A549 (cell line): ENCODE measurements around the gene NPAS2. TPM values are rescaled to one million over a fixed set of nuclear protein-coding genes. Genes with fewer than 3 reads are reported as not detected.

Source experiments
- ATAC-seq, 2 experiments: fragments of 200-7000 bp in 1 of 2; fragments of >200 bp in 1 of 2; cut with Nextera tagmentation in 1 of 2; cut with Tn5 transposase in 1 of 2; 3 replicates each; pipeline versions ENCODE4 v1.8.0 to v1.9.1; 2018 to 2020; ENCODE audit warnings: mild to moderate bottlenecking in 1 of 2, moderate library complexity in 1 of 2
- CTCF ChIA-PET: fragments of 300-600 bp; sonication (Branson Sonifier 250); formaldehyde crosslinking; extraction: SDS; loops from one replicate; lab custom pipeline; 2021; ENCODE audit warnings: antibody characterized with exemption, inconsistent platforms; lab: Yijun Ruan, JAX
- POLR2A ChIA-PET: fragments of 350-600 bp; formaldehyde crosslinking; extraction: SDS; loops from one replicate; lab custom pipeline; 2021; ENCODE audit warnings: antibody characterized with exemption, inconsistent platforms; lab: Yijun Ruan, JAX
- DNase-seq, 2 experiments: peaks; one replicate each; pipeline versions ENCODE4 v3.0.0 to v3.0.0-alpha.2; 2011 to 2016; ENCODE audit warnings: low read depth in 1 of 2, low spot score in 1 of 2
- FAIRE-seq: peaks from 2 replicates; lab custom pipeline; 2011; peaks lifted over from hg19 to GRCh38; lab: Jason Lieb, UNC
- H3K27ac ChIP-seq, 2 experiments: fragments of >200 bp; sonication (Bioruptor Twin); formaldehyde crosslinking; 3 replicates each; pipeline ENCODE4 v1.5.1; 2016 to 2017
- H3K4me1 ChIP-seq: fragments of >200 bp; sonication (Bioruptor Twin); formaldehyde crosslinking; 3 replicates; pipeline ENCODE4 v1.6.1; 2016
- H3K4me2 ChIP-seq: fragments of >200 bp; sonication (Bioruptor Twin); formaldehyde crosslinking; 3 replicates; pipeline ENCODE4 v1.6.1; 2016
- H3K4me3 ChIP-seq: fragments of >200 bp; sonication (Bioruptor Twin); formaldehyde crosslinking; 3 replicates; pipeline ENCODE4 v1.5.1; 2016
- H3K9me3 ChIP-seq: fragments of >200 bp; sonication (Bioruptor Twin); formaldehyde crosslinking; 3 replicates; pipeline ENCODE4 v1.6.1; 2016
- BCL3 ChIP-seq: fragments of >200 bp; sonication (Bioruptor Twin); formaldehyde crosslinking; IDR thresholded peaks from 3 replicates; pipeline ENCODE4 v1.6.1; 2016
- CBX2 ChIP-seq: fragments of 200-600 bp; sonication (generic); IDR thresholded peaks from 2 replicates; pipeline ENCODE4 v1.6.1; 2016; ENCODE audit warnings: low read depth, mild to moderate bottlenecking, borderline replicate concordance
- CBX8 ChIP-seq: fragments of 200-600 bp; sonication (generic); IDR thresholded peaks from 2 replicates; pipeline ENCODE4 v1.6.1; 2016
- CHD4 ChIP-seq: fragments of 200-600 bp; sonication (generic); IDR thresholded peaks from 2 replicates; pipeline ENCODE4 v1.6.1; 2016; ENCODE audit warnings: antibody characterized with exemption, mild to moderate bottlenecking, borderline replicate concordance
- CTCF ChIP-seq: fragments of >200 bp; sonication (Bioruptor Twin); formaldehyde crosslinking; IDR thresholded peaks from 3 replicates; pipeline ENCODE4 v1.5.1; 2016
- EP300 ChIP-seq, 2 experiments: fragments of >200 bp; sonication (Bioruptor Twin); formaldehyde crosslinking; IDR thresholded peaks; 2 replicates in 1 of 2; 3 replicates in 1 of 2; pipeline ENCODE4 v1.6.1; 2016 to 2017
- FOSL2 ChIP-seq, 2 experiments: fragments of 450-650 bp in 1 of 2; fragments of >200 bp in 1 of 2; sonication (Bioruptor Twin) in 1 of 2; formaldehyde crosslinking; IDR thresholded peaks; 2 replicates each; pipeline versions ENCODE4 v1.5.0 to v1.6.1; 2016 to 2020; ENCODE audit warnings: mild to moderate bottlenecking in 1 of 2, moderate library complexity in 1 of 2
- HES2 ChIP-seq: fragments of >200 bp; sonication (Bioruptor Twin); formaldehyde crosslinking; IDR thresholded peaks from 2 replicates; pipeline ENCODE4 v1.6.1; 2016
- HEYL ChIP-seq: fragments of 250-450 bp; sonication (Bioruptor Pico); IDR thresholded peaks from 2 replicates; pipeline ENCODE4 v1.8.0; 2021; ENCODE audit warnings: mild to moderate bottlenecking, moderate library complexity
- HMGXB4 ChIP-seq: fragments of 250-450 bp; sonication (Bioruptor Pico); IDR thresholded peaks from 2 replicates; pipeline ENCODE4 v1.5.0; 2021; ENCODE audit warnings: mild to moderate bottlenecking, moderate library complexity, borderline replicate concordance
- HOXA7 ChIP-seq: fragments of 250-450 bp; sonication (Bioruptor Pico); IDR thresholded peaks from 2 replicates; pipeline ENCODE4 v1.5.0; 2020; ENCODE audit warnings: mild to moderate bottlenecking, moderate library complexity
- HOXB13 ChIP-seq: fragments of 250-450 bp; sonication (Bioruptor Pico); IDR thresholded peaks from 2 replicates; pipeline ENCODE4 v1.5.0; 2020; ENCODE audit warnings: low read depth, mild to moderate bottlenecking, moderate library complexity
- MAFK ChIP-seq: fragments of 450-650 bp; IDR thresholded peaks from 2 replicates; pipeline ENCODE4 v1.6.1; 2014; ENCODE audit not compliant: partially characterized antibody
- MAZ ChIP-seq: fragments of 150-350 bp; IDR thresholded peaks from 2 replicates; pipeline ENCODE4 v1.6.1; 2014; ENCODE audit warnings: antibody characterized with exemption, low read depth, low read length, borderline replicate concordance
- MYC ChIP-seq: IDR thresholded peaks from 2 replicates; pipeline ENCODE4 v1.6.1; 2012; ENCODE audit warnings: mild to moderate bottlenecking, inconsistent platforms, low read length, improper control_type of control experiment, borderline replicate concordance
- NR3C1 ChIP-seq: fragments of >200 bp; sonication (Bioruptor Twin); formaldehyde crosslinking; IDR thresholded peaks from 3 replicates; pipeline ENCODE4 v1.6.1; 2017
- POLR2AphosphoS2 ChIP-seq: conservative IDR thresholded peaks from 2 replicates; pipeline ENCODE4 v1.6.1; 2012; ENCODE audit warnings: low read length, improper control_type of control experiment, inconsistent platforms
- SMC3 ChIP-seq: fragments of >200 bp; sonication (Bioruptor Twin); formaldehyde crosslinking; IDR thresholded peaks from 3 replicates; pipeline ENCODE4 v1.6.1; 2018; ENCODE audit warnings: inconsistent platforms
- TFCP2L1 ChIP-seq: fragments of 250-450 bp; sonication (Bioruptor Pico); IDR thresholded peaks from 2 replicates; pipeline ENCODE4 v1.5.0; 2021; ENCODE audit warnings: mild to moderate bottlenecking
- WGBS: methylation state at CpG from one replicate; pipeline ENCODE4 v1.1.6; 2017; ENCODE audit errors: missing lambda C conversion rate; 5-methylcytosine and 5-hydroxymethylcytosine counted together
- polyA plus RNA-seq, 4 experiments: library from polyadenylated mRNA; depleted of rRNA in 3 of 4; stranded (reverse); fragments of >200 nt; fragmentation: RNase III in 1 of 4; extraction: RNeasy Plus Mini Kit Qiagen cat#74134 plus additional on column Dnase treatment in 1 of 4; gene quantifications; 2 replicates in 3 of 4; 3 replicates in 1 of 4; pipeline ENCODE4 v1.2.3, GENCODE V29; 2011 to 2017

Gene NPAS2
- polyA plus RNA-seq, 2 of the 4 experiments (the other 2 are of a cell fraction) = 31.4 to 56.1 TPM

GRCh38 chr2:101011152-101011551 is 191.2 kb downstream of the NPAS2 start:
- DNase-seq = no peak
- POLR2A ChIA-PET = no interaction called here
- Histone ChIP-seq H3K27ac (peak overlapping the region in 1 of 2 experiments; percentile 34; a peak in 1 of 6 replicates), H3K4me3 (no peak overlapping the region), H3K4me1 (peaks cover 25% of the 10 kb centered on the region; the same call in 2 of the 3 replicates), H3K9me3 (no peaks in the 10 kb centered on the region), H3K4me2 (no peak overlapping the region)
- CTCF ChIA-PET = interaction anchor here (1.2 to 9.1 kb wide), 4 partner anchors 15 to 416 kb away, joined by 4 to 136 read pairs (median 41); partner anchors contain the start of gene TBC1D8
- TF ChIP-seq HOXA7 (no peak), POLR2AphosphoS2 (no peak), MYC (no peak), BCL3 (no peak), CHD4 (no peak), MAZ (no peak), HMGXB4 (CRISPR knock-in tag) (no peak), HOXB13 (CRISPR knock-in tag) (no peak), TFCP2L1 (CRISPR knock-in tag) (no peak), HES2 (no peak), EP300 (IDR thresholded peaks at IDR 0.05) (no peak), CTCF (no peak), CBX8 (no peak), FOSL2 (IDR thresholded peaks at IDR 0.05) (no peak), FOSL2 (CRISPR knock-in tag; IDR thresholded peaks at IDR 0.05) (no peak), CBX2 (no peak), NR3C1 (no peak), HEYL (CRISPR knock-in tag) (no peak)
- FAIRE-seq = no peak
- WGBS = 72% methylated on average over 10 of the region's 10 CpGs
- no peak for ATAC-seq

GRCh38 chr2:101012054-101012705 is 192.2 kb downstream of the NPAS2 start:
- ATAC-seq (no peak), FAIRE-seq (no peak), DNase-seq (no peak)
- Histone ChIP-seq H3K9me3 (no peaks in the 10 kb centered on the region), H3K4me2 (no peak overlapping the region), H3K4me3 (no peak overlapping the region), H3K27ac (0 out of 6 replicates have a peak overlapping the region, but pooled peaks of 1 of the 2 experiments have one; percentile 11), H3K4me1 (peaks cover 15% of the 10 kb centered on the region; the same call in 2 of the 3 replicates)
- CTCF ChIA-PET = interaction anchor here (0.5 to 9.1 kb wide), 37 partner anchors 7 to 432 kb away, joined by 3 to 136 read pairs (median 4); partner anchors contain the start of genes CNOT11, RPL31 and TBC1D8
- 61% methylated on average over 8 of the region's 8 CpGs for WGBS
- TF ChIP-seq MAFK = peak; percentile 92
- no peak for TF ChIP-seq HES2
- TF ChIP-seq SMC3 = no peak
- POLR2A ChIA-PET = interaction anchor here (0.7 to 1.3 kb wide), 4 partner anchors 139 to 394 kb away, joined by 3 to 15 read pairs (median 4); partner anchors contain the start of gene TBC1D8
